ENCODE measurements around the gene RGR. TPM values are rescaled to one million over a fixed set of nuclear protein-coding genes. Genes with fewer than 3 reads are reported as not detected.

Gene RGR
- not detected for total RNA-seq

- no peak within 1 kb of the TSS for H3K27ac Mint-ChIP-seq
- H3K36me3 Mint-ChIP-seq (ENCODE audit: low read depth): no peaks in the 10 kb centered on the region
- H3K4me1 Mint-ChIP-seq (ENCODE audit: low read depth): no peaks in the 10 kb centered on the region
- CTCF ChIA-PET: no interaction called here
- no peak within 1 kb of the TSS for H3K4me3 Mint-ChIP-seq
- intact Hi-C loops (cut with micrococcal nuclease): no loop called here
- H3K27me3 Mint-ChIP-seq (ENCODE audit: low read depth): peaks cover 3% of the 10 kb centered on the region
- no peaks in the 10 kb centered on the region for H3K9me3 Mint-ChIP-seq
- DNase-seq: no peak
Observed at GRCh38 chr10:84244651-84245270, at the start of gene RGR. Gene RGR (plus strand): TSS chr10:84245053. CDS start chr10:84245091, 38 bp downstream.

GRCh38 chr10:84196083-84196482 is 48.8 kb upstream of the RGR start:
- H3K27me3 Mint-ChIP-seq (ENCODE audit: low read depth): peaks cover 12% of the 10 kb centered on the region
- CTCF ChIA-PET: interaction anchor here (0.6 kb wide), 1 partner anchor 150 kb away, joined by 5 read pairs; no protein-coding TSS in a partner anchor
- no peaks in the 10 kb centered on the region for H3K36me3 Mint-ChIP-seq (ENCODE audit: low read depth)
- no peaks in the 10 kb centered on the region for H3K9me3 Mint-ChIP-seq
- no peak for DNase-seq
- intact Hi-C loops (cut with micrococcal nuclease): no loop called here
- no peak overlapping the region for H3K4me3 Mint-ChIP-seq
- no peak overlapping the region for H3K27ac Mint-ChIP-seq
- H3K4me1 Mint-ChIP-seq (ENCODE audit: low read depth): peaks cover 5% of the 10 kb centered on the region

GRCh38 chr10:84196941-84197340 is 47.9 kb upstream of the RGR start:
- H3K4me1 Mint-ChIP-seq (ENCODE audit: low read depth): no peaks in the 10 kb centered on the region
- intact Hi-C loops (cut with micrococcal nuclease): no loop called here
- peaks cover 12% of the 10 kb centered on the region for H3K27me3 Mint-ChIP-seq (ENCODE audit: low read depth)
- H3K9me3 Mint-ChIP-seq: no peaks in the 10 kb centered on the region
- no peaks in the 10 kb centered on the region for H3K36me3 Mint-ChIP-seq (ENCODE audit: low read depth)
- DNase-seq: no peak
- CTCF ChIA-PET: no interaction called here
- H3K27ac Mint-ChIP-seq: no peak overlapping the region
- H3K4me3 Mint-ChIP-seq: no peak overlapping the region

GRCh38 chr10:84197643-84198042 is 47.2 kb upstream of the RGR start:
- DNase-seq: no peak
- H3K9me3 Mint-ChIP-seq: no peaks in the 10 kb centered on the region
- CTCF ChIA-PET: no interaction called here
- H3K4me1 Mint-ChIP-seq (ENCODE audit: low read depth): no peaks in the 10 kb centered on the region
- no peak overlapping the region for H3K27ac Mint-ChIP-seq
- H3K27me3 Mint-ChIP-seq (ENCODE audit: low read depth): peaks cover 12% of the 10 kb centered on the region
- H3K4me3 Mint-ChIP-seq: no peak overlapping the region
- H3K36me3 Mint-ChIP-seq (ENCODE audit: low read depth): no peaks in the 10 kb centered on the region
- intact Hi-C loops (cut with micrococcal nuclease): no loop called here

GRCh38 chr10:84198206-84198915 is 46.5 kb upstream of the RGR start:
- Mint-ChIP-seq H3K27ac (no peak overlapping the region), H3K4me1 (ENCODE audit: low read depth) (no peaks in the 10 kb centered on the region), H3K36me3 (ENCODE audit: low read depth) (no peaks in the 10 kb centered on the region), H3K27me3 (ENCODE audit: low read depth) (peaks cover 12% of the 10 kb centered on the region), H3K4me3 (no peak overlapping the region), H3K9me3 (no peaks in the 10 kb centered on the region)
- DNase-seq: no peak
- CTCF ChIA-PET: no interaction called here
- intact Hi-C loops (cut with micrococcal nuclease): no loop called here

- no peaks in the 10 kb centered on the region for H3K4me1 Mint-ChIP-seq (ENCODE audit: low read depth)
- no peaks in the 10 kb centered on the region for H3K9me3 Mint-ChIP-seq
- DNase-seq: no peak
- no peaks in the 10 kb centered on the region for H3K36me3 Mint-ChIP-seq (ENCODE audit: low read depth)
- CTCF ChIA-PET: interaction anchor here (1.3 to 1.7 kb wide), 3 partner anchors 10 to 53 kb away, joined by 3 to 8 read pairs (median 4); no protein-coding TSS in a partner anchor
- intact Hi-C loops (cut with micrococcal nuclease): no loop called here
- no peak overlapping the region for H3K27ac Mint-ChIP-seq
- no peak overlapping the region for H3K4me3 Mint-ChIP-seq
- peaks cover 8% of the 10 kb centered on the region for H3K27me3 Mint-ChIP-seq (ENCODE audit: low read depth)
Observed at GRCh38 chr10:84200537-84201243, 44.2 kb upstream of the RGR start.

- no peaks in the 10 kb centered on the region for H3K36me3 Mint-ChIP-seq (ENCODE audit: low read depth)
- H3K27ac Mint-ChIP-seq: no peak overlapping the region
- H3K4me3 Mint-ChIP-seq: no peak overlapping the region
- intact Hi-C loops (cut with micrococcal nuclease): no loop called here
- DNase-seq: no peak
- H3K9me3 Mint-ChIP-seq: no peaks in the 10 kb centered on the region
- peaks cover 5% of the 10 kb centered on the region for H3K27me3 Mint-ChIP-seq (ENCODE audit: low read depth)
- no peaks in the 10 kb centered on the region for H3K4me1 Mint-ChIP-seq (ENCODE audit: low read depth)
- CTCF ChIA-PET: interaction anchor here (1.3 to 1.7 kb wide), 3 partner anchors 10 to 53 kb away, joined by 3 to 8 read pairs (median 4); no protein-coding TSS in a partner anchor
Observed at GRCh38 chr10:84201244-84201606, 43.6 kb upstream of the RGR start.

GRCh38 chr10:84201682-84202081 is 43.2 kb upstream of the RGR start:
- intact Hi-C loops (cut with micrococcal nuclease): no loop called here
- no peak for DNase-seq
- Mint-ChIP-seq H3K27me3 (ENCODE audit: low read depth) (peaks cover under 1% of the 10 kb centered on the region), H3K4me1 (ENCODE audit: low read depth) (no peaks in the 10 kb centered on the region), H3K27ac (no peak overlapping the region), H3K4me3 (no peak overlapping the region), H3K9me3 (no peaks in the 10 kb centered on the region), H3K36me3 (ENCODE audit: low read depth) (no peaks in the 10 kb centered on the region)
- CTCF ChIA-PET: interaction anchor here (1.3 to 1.7 kb wide), 2 partner anchors 14 to 54 kb away, joined by 3 to 8 read pairs; no protein-coding TSS in a partner anchor

- H3K36me3 Mint-ChIP-seq (ENCODE audit: low read depth): no peaks in the 10 kb centered on the region
- CTCF ChIA-PET: interaction anchor here (1.0 to 4.7 kb wide), 4 partner anchors 10 to 54 kb away, joined by 3 to 48 read pairs (median 8); no protein-coding TSS in a partner anchor
- intact Hi-C loops (cut with micrococcal nuclease): no loop called here
- no peaks in the 10 kb centered on the region for H3K27me3 Mint-ChIP-seq (ENCODE audit: low read depth)
- H3K4me3 Mint-ChIP-seq: no peak overlapping the region
- H3K9me3 Mint-ChIP-seq: no peaks in the 10 kb centered on the region
- no peaks in the 10 kb centered on the region for H3K4me1 Mint-ChIP-seq (ENCODE audit: low read depth)
- no peak for DNase-seq
- H3K27ac Mint-ChIP-seq: no peak overlapping the region
Observed at GRCh38 chr10:84202349-84202748, 42.5 kb upstream of the RGR start.

GRCh38 chr10:84204122-84204521 is 40.7 kb upstream of the RGR start:
- intact Hi-C loops (cut with micrococcal nuclease): loop anchor here (2.0 kb wide), 1 partner anchor 27 kb away; no protein-coding TSS in a partner anchor
- Mint-ChIP-seq H3K9me3 (no peaks in the 10 kb centered on the region), H3K36me3 (ENCODE audit: low read depth) (no peaks in the 10 kb centered on the region), H3K4me3 (no peak overlapping the region), H3K4me1 (ENCODE audit: low read depth) (no peaks in the 10 kb centered on the region), H3K27me3 (ENCODE audit: low read depth) (no peaks in the 10 kb centered on the region), H3K27ac (no peak overlapping the region)
- no peak for DNase-seq
- CTCF ChIA-PET: interaction anchor here (0.6 to 4.7 kb wide), 5 partner anchors 9 to 63 kb away, joined by 3 to 48 read pairs (median 5); partner anchors contain the start of gene CDHR1

GRCh38 chr10:84204610-84205009 is 40.2 kb upstream of the RGR start:
- H3K27ac Mint-ChIP-seq: no peak overlapping the region
- no peak for DNase-seq
- H3K27me3 Mint-ChIP-seq (ENCODE audit: low read depth): no peaks in the 10 kb centered on the region
- H3K9me3 Mint-ChIP-seq: no peaks in the 10 kb centered on the region
- no peaks in the 10 kb centered on the region for H3K36me3 Mint-ChIP-seq (ENCODE audit: low read depth)
- intact Hi-C loops (cut with micrococcal nuclease): loop anchor here (1.0 to 2.0 kb wide), 4 partner anchors 28 to 145 kb away; no protein-coding TSS in a partner anchor
- CTCF ChIA-PET: interaction anchor here (0.6 to 4.7 kb wide), 15 partner anchors 10 to 332 kb away, joined by 3 to 48 read pairs (median 4); partner anchors contain the start of genes CDHR1 and GHITM
- no peak overlapping the region for H3K4me3 Mint-ChIP-seq
- H3K4me1 Mint-ChIP-seq (ENCODE audit: low read depth): no peaks in the 10 kb centered on the region

All from activated naive CD4-positive, alpha-beta T cell treated with anti-CD3 and anti-CD28 coated beads for 36 hours (primary cell).